Tibial nerve (tissue), 3 donors: Measurements from ENCODE around the gene PSORS1C1.

Experiments
- CTCF ChIP-seq, 5 experiments: fragments of 200-600 bp in 3 of 5; fragments of 450-650 bp in 2 of 5; sonication (generic) in 3 of 5; IDR thresholded peaks; one replicate each; pipeline ENCODE4 v1.5.1; 2016 to 2019; ENCODE audit warnings: antibody characterized with exemption in 5 of 5, mild to moderate bottlenecking in 3 of 5, moderate library complexity in 2 of 5
- POLR2A ChIP-seq, 2 donors: fragments of 450-650 bp; IDR thresholded peaks; one replicate each; pipeline ENCODE4 v1.6.1; 2017; ENCODE audit warnings: antibody characterized with exemption in 2 of 2, mild to moderate bottlenecking in 2 of 2, moderate library complexity in 2 of 2

- TF ChIP-seq CTCF (IDR thresholded peaks at IDR 0.05) (no peak), POLR2A (IDR thresholded peaks at IDR 0.05) (no peak)
Observed at GRCh38 chr6:31157513-31158139, 43.0 kb downstream of the PSORS1C1 start, which contains the start of gene CCHCR1.
